ENCODE data around the gene CHRDL1.

DNA sequence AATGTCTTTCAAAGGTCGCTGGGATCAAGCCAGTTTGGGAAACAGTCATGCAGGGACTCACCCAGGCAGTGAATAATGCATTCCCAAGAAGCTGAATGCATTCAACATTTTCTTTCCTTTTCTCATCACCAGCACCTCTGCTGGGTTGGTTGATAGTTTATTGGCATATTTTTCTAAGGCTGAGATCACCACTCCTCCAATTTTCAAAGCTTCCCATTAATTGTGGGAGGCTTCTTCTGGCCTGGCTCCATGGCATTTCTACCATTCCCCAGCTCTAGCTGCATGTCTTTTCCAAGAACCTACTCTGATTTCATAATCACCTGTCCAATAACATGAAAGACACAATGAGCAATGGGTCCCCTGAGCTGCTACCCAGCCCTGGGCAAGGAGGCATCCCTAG lies 35.8 kb downstream of the CHRDL1 start:
- no peak for TF ChIP-seq EZH2 (IDR thresholded peaks at IDR 0.05)
- TF ChIP-seq POLR2AphosphoS5 (IDR thresholded peaks at IDR 0.05; ENCODE audit: borderline replicate concordance, low read depth, low read length) = no peak
- no peak for TF ChIP-seq FOXP2 (optimal IDR thresholded peaks at IDR 0.05; ENCODE audit: control extremely low read depth, extremely low read length, insufficient read depth)
